MM.1S (cell line): ENCODE data around the gene HPS4.

Source experiments
- DNase-seq: peaks from one replicate; pipeline ENCODE4 v3.0.0-alpha.2; 2015
- H2AFZ ChIP-seq: fragments of 300-600 bp; sonication (generic); 2 replicates; pipeline ENCODE4 v1.6.0; 2016; ENCODE audit warnings: antibody characterized with exemption, low read length
- H3F3A ChIP-seq: fragments of 300-600 bp; sonication (generic); 2 replicates; pipeline ENCODE4 v1.6.1; 2016; ENCODE audit warnings: mild to moderate bottlenecking, antibody characterized with exemption, low read length, moderate library complexity, mixed read lengths; ENCODE audit not compliant: insufficient read depth
- H3K27ac ChIP-seq: fragments of 300-600 bp; sonication (generic); 2 replicates; pipeline ENCODE4 v1.5.1; 2016; ENCODE audit warnings: mild to moderate bottlenecking, low read length
- H3K27me3 ChIP-seq: fragments of 300-600 bp; sonication (generic); replicated peaks from 2 replicates; pipeline ENCODE4 v1.6.0; 2016; ENCODE audit warnings: low read length; ENCODE audit not compliant: insufficient read depth
- H3K36me3 ChIP-seq: fragments of 300-600 bp; sonication (generic); replicated peaks from 2 replicates; pipeline ENCODE4 v1.6.1; 2016; ENCODE audit warnings: mild to moderate bottlenecking, low read length, mixed read lengths; ENCODE audit not compliant: insufficient read depth
- H3K4me1 ChIP-seq: fragments of 300-600 bp; sonication (generic); 2 replicates; pipeline ENCODE4 v1.6.1; 2016; ENCODE audit warnings: low read length, mixed read lengths
- H3K4me2 ChIP-seq: fragments of 300-600 bp; sonication (generic); 2 replicates; pipeline ENCODE4 v1.6.0; 2016; ENCODE audit warnings: low read depth, low read length
- H3K4me3 ChIP-seq: fragments of 300-600 bp; sonication (generic); 2 replicates; pipeline ENCODE4 v1.5.1; 2016; ENCODE audit warnings: low read length, mixed read lengths
- H3K79me2 ChIP-seq: fragments of 300-600 bp; sonication (generic); 2 replicates; pipeline ENCODE4 v1.6.1; 2016; ENCODE audit warnings: mixed run types, low read length, mixed read lengths
- H3K9ac ChIP-seq: fragments of 300-600 bp; sonication (generic); 2 replicates; pipeline ENCODE4 v1.6.1; 2016; ENCODE audit warnings: low read length, mixed read lengths
- H3K9me2 ChIP-seq: fragments of 300-600 bp; sonication (generic); replicated peaks from 2 replicates; pipeline ENCODE4 v1.6.1; 2016; ENCODE audit warnings: mild to moderate bottlenecking, low read length, mixed read lengths; ENCODE audit not compliant: insufficient read depth
- H3K9me3 ChIP-seq: fragments of 300-600 bp; sonication (generic); replicated peaks from 2 replicates; pipeline ENCODE4 v1.6.1; 2016; ENCODE audit warnings: mild to moderate bottlenecking, low read length, mixed read lengths; ENCODE audit not compliant: insufficient read depth
- H4K20me1 ChIP-seq: fragments of 300-600 bp; sonication (generic); 2 replicates; pipeline ENCODE4 v1.6.1; 2016; ENCODE audit warnings: mild to moderate bottlenecking, low read length, moderate library complexity, mixed read lengths; ENCODE audit not compliant: insufficient read depth
- CTCF ChIP-seq: fragments of 300-600 bp; sonication (generic); IDR thresholded peaks from 2 replicates; pipeline ENCODE4 v1.5.1; 2016; ENCODE audit warnings: antibody characterized with exemption, low read length, mixed read lengths
- EZH2 ChIP-seq: fragments of 300-600 bp; sonication (generic); optimal IDR thresholded peaks from 2 replicates; pipeline ENCODE3; 2017; ENCODE audit warnings: low read depth, mild to moderate bottlenecking, antibody characterized with exemption, low read length, mixed read lengths
- EZH2phosphoT487 ChIP-seq: fragments of 300-600 bp; sonication (generic); IDR thresholded peaks from 2 replicates; pipeline ENCODE4 v1.6.1; 2018; ENCODE audit warnings: antibody characterized with exemption, low read length

The HPS4 gene

GRCh38 chr22:26437694-26438392 lies 45.7 kb downstream of the HPS4 start:
- no peak overlapping the region for H3K4me3 ChIP-seq
- H4K20me1 ChIP-seq = no peaks in the 10 kb centered on the region
- H3K9me2 ChIP-seq = no peaks in the 10 kb centered on the region
- no peak overlapping the region for H2AFZ ChIP-seq
- no peaks in the 10 kb centered on the region for H3K36me3 ChIP-seq
- no peak overlapping the region for H3K27ac ChIP-seq
- H3K27me3 ChIP-seq = no peaks in the 10 kb centered on the region
- TF ChIP-seq CTCF = no peak
- TF ChIP-seq EZH2 = no peak
- TF ChIP-seq EZH2phosphoT487 = no peak
- peaks cover 6% of the 10 kb centered on the region for H3K4me1 ChIP-seq
- no peak overlapping the region for H3K9ac ChIP-seq
- 0 out of 2 replicates have a peak, but pooled peaks cover under 1% of the 10 kb centered on the region for H3F3A ChIP-seq
- no peak for DNase-seq
- peaks cover 38% of the 10 kb centered on the region for H3K79me2 ChIP-seq
- no peaks in the 10 kb centered on the region for H3K9me3 ChIP-seq
- H3K4me2 ChIP-seq = no peak overlapping the region

- H3K9me3 ChIP-seq = no peaks in the 10 kb centered on the region
- no peak overlapping the region for H3K4me2 ChIP-seq
- H2AFZ ChIP-seq = no peak overlapping the region
- H4K20me1 ChIP-seq = no peaks in the 10 kb centered on the region
- no peak overlapping the region for H3K27ac ChIP-seq
- no peak overlapping the region for H3K4me3 ChIP-seq
- peaks cover 9% of the 10 kb centered on the region; the same call in 1 of the 2 replicates for H3F3A ChIP-seq
- H3K36me3 ChIP-seq = no peaks in the 10 kb centered on the region
- H3K27me3 ChIP-seq = no peaks in the 10 kb centered on the region
- peaks cover 14% of the 10 kb centered on the region for H3K4me1 ChIP-seq
- H3K9ac ChIP-seq = no peak overlapping the region
- no peak for DNase-seq
- H3K9me2 ChIP-seq = no peaks in the 10 kb centered on the region
- TF ChIP-seq EZH2 = no peak
- TF ChIP-seq EZH2phosphoT487 = no peak
- TF ChIP-seq CTCF = no peak
- peaks cover 41% of the 10 kb centered on the region for H3K79me2 ChIP-seq
These were observed 46.6 kb downstream of the HPS4 start for GRCh38 chr22:26436903-26437515.

- Histone ChIP-seq H2AFZ (no peak overlapping the region), H3K36me3 (no peaks in the 10 kb centered on the region), H3K4me2 (no peak overlapping the region)
These were observed 48.1 kb downstream of the HPS4 start for GRCh38 chr22:26435327-26436093.

More at GRCh38 chr22:26435327-26436093, 48.1 kb downstream of the HPS4 start:
- Histone ChIP-seq H3K4me3 (no peak overlapping the region), H3F3A (peaks cover 22% of the 10 kb centered on the region), H3K27ac (no peak overlapping the region), H4K20me1 (no peaks in the 10 kb centered on the region), H3K9me3 (no peaks in the 10 kb centered on the region), H3K9ac (no peak overlapping the region), H3K4me1 (peaks cover 29% of the 10 kb centered on the region), H3K79me2 (peaks cover 44% of the 10 kb centered on the region), H3K27me3 (no peaks in the 10 kb centered on the region), H3K9me2 (no peaks in the 10 kb centered on the region)
- TF ChIP-seq EZH2 = no peak
- TF ChIP-seq CTCF = no peak
- DNase-seq = no peak
